CD1c-positive myeloid dendritic cell (primary cell): ENCODE measurements around the gene WFDC10B.
"Not testable (repeated sequence)": the region's sequence is repeated elsewhere in the genome, so short reads cannot be mapped to it uniquely, and the experiment has no call there.

Experiments
- DNase-seq: peaks from one replicate; pipeline ENCODE4 v3.0.0-alpha.2; 2016; ENCODE audit errors: extremely low spot score

Gene WFDC10B

GRCh38 chr20:45647441-45648050 lies 57.3 kb downstream of the WFDC10B start:
- no peak for DNase-seq

- no peak for DNase-seq
Observed at GRCh38 chr20:45646875-45647274, 57.9 kb downstream of the WFDC10B start.

GRCh38 chr20:45645869-45646268 lies 59.0 kb downstream of the WFDC10B start:
- DNase-seq = not testable (repeated sequence)

GRCh38 chr20:45641076-45641475 lies 63.7 kb downstream of the WFDC10B start:
- DNase-seq = not testable (repeated sequence)

- no peak for DNase-seq
Observed at GRCh38 chr20:45639687-45640086, 65.1 kb downstream of the WFDC10B start.

- no peak for DNase-seq
Observed at GRCh38 chr20:45636513-45636912, 68.3 kb downstream of the WFDC10B start.
